ENCODE data around the gene KCNE5.

DNA sequence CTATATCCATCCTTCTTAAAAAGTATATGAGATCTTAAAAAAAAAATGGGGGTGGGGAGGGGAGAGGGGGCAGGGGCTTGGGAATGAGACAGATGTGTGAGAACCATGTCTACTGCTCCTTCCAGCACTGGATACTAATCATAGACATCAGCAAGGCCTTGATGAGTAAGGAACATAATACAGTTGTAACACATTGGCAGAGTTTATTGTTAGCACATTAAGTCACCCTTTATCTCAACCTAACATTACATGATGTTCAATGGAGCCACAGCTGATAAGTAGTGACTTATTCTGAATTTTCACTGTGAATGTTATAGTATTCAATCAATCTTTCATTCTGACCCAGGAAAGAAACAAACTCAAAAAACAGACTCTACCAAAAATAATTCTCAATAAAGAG, 47.3 kb upstream of the KCNE5 start:
- TF ChIP-seq REST (IDR thresholded peaks at IDR 0.05; ENCODE audit: insufficient read depth in 1 of 2, low read depth in 2 of 2, low read length in 2 of 2) (no peak), SIN3A (IDR thresholded peaks at IDR 0.05; ENCODE audit: borderline replicate concordance, insufficient read depth, low read length) (no peak), POLR2AphosphoS5 (IDR thresholded peaks at IDR 0.05; ENCODE audit: low read depth, low read length) (no peak)
